ENCODE data around the gene SUPT4H1. TPM values are rescaled to one million over a fixed set of nuclear protein-coding genes. Genes with fewer than 3 reads are reported as not detected.

SUPT4H1 gene
- total RNA-seq, 3 donors from 2014 or later (not counting 1 experiment from before 2014, with no cell fraction given): 55.9 to 68.3 (median 68.1) TPM

DNA sequence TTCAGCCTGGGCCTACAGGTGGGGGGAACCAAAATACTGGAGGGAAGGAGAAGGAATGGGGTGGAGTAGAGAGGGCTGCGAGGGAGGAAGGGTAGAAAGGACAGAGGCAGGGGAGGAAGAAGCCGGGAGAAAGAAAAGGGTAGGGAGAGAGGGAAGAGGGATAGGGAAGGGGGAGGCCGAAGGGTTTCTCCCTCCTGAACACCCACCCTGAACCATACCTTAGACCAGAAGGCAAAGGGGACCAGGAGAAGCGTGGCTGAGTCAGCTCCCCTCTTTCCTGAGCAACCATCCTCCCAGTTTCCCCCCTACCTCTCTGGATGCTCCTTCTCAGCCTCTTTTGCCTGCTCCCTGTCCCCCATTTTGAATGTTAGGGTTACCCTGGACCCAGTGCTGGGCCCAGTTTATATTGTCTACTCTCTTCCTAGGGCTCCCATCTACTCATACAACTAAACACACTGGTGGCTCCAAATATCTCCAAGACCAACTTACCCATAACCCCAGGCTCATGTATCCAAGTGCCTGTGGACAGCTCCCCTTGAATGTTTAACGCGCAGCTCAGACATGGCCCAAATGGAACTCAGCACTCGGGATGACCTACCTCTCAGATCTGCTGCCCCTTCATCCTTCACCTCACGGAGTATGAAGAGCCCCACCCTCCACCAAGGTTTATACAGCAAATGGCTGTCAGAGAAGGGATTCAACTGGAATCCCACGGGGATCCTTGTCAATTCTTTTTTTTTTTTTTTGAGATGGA is 31.3 kb downstream of the SUPT4H1 start:
- no peaks in the 10 kb centered on the region for H3K27me3 Mint-ChIP-seq (ENCODE audit: low read depth in 2 of 2)
- Histone ChIP-seq H3K27ac (ENCODE audit: low read length) (no peak overlapping the region), H3K4me3 (ENCODE audit: low read length) (no peak overlapping the region), H3K9me3 (ENCODE audit: control insufficient read depth, insufficient read depth, low read length) (no peaks in the 10 kb centered on the region), H3K27me3 (ENCODE audit: control insufficient read depth, insufficient read depth, low read length) (no peaks in the 10 kb centered on the region), H3K36me3 (ENCODE audit: control insufficient read depth, insufficient read depth, low read length) (peaks cover 62% of the 10 kb centered on the region), H3K4me1 (ENCODE audit: control insufficient read depth, insufficient read depth, low read length) (peaks cover 64% of the 10 kb centered on the region)
- intact Hi-C loops (cut with micrococcal nuclease): no loop called here
- peaks cover 7% of the 10 kb centered on the region for H3K36me3 Mint-ChIP-seq
- no peaks in the 10 kb centered on the region for H3K9me3 Mint-ChIP-seq
- DNase-seq (no peak), ATAC-seq (no peak)
- WGBS (ENCODE audit: insufficient coverage): 95% methylated on average over 7 of the region's 9 CpGs
- peak overlapping the region; percentile 11 to 70 for H3K27ac Mint-ChIP-seq
- peaks cover 32 to 37% of the 10 kb centered on the region in 2 donors for H3K4me1 Mint-ChIP-seq
- no peak overlapping the region for H3K4me3 Mint-ChIP-seq
- no peak for TF ChIP-seq CTCF (IDR thresholded peaks at IDR 0.05)

GRCh38 chr17:58320163-58320558 is 31.8 kb downstream of the SUPT4H1 start:
- Mint-ChIP-seq H3K36me3 (peaks cover 7% of the 10 kb centered on the region), H3K4me3 (no peak overlapping the region), H3K4me1 (peaks cover 26 to 35% of the 10 kb centered on the region in 2 donors), H3K27ac (peak overlapping the region; percentile 11 to 70), H3K9me3 (no peaks in the 10 kb centered on the region), H3K27me3 (ENCODE audit: low read depth in 2 of 2) (no peaks in the 10 kb centered on the region)
- Histone ChIP-seq H3K9me3 (ENCODE audit: control insufficient read depth, insufficient read depth, low read length) (no peaks in the 10 kb centered on the region), H3K27ac (ENCODE audit: low read length) (no peak overlapping the region), H3K4me3 (ENCODE audit: low read length) (no peak overlapping the region), H3K4me1 (ENCODE audit: control insufficient read depth, insufficient read depth, low read length) (peaks cover 58% of the 10 kb centered on the region), H3K36me3 (ENCODE audit: control insufficient read depth, insufficient read depth, low read length) (peaks cover 67% of the 10 kb centered on the region), H3K27me3 (ENCODE audit: control insufficient read depth, insufficient read depth, low read length) (no peaks in the 10 kb centered on the region)
- ATAC-seq: no peak
- 98% methylated on average over 6 of the region's 7 CpGs for WGBS (ENCODE audit: insufficient coverage)
- intact Hi-C loops (cut with micrococcal nuclease): no loop called here
- no peak for DNase-seq
- TF ChIP-seq CTCF (IDR thresholded peaks at IDR 0.05): no peak

- intact Hi-C loops (cut with micrococcal nuclease): loop anchor here (5.0 kb wide), 1 partner anchor 168 kb away; the partner anchor contains the start of gene HSF5
- TF ChIP-seq CTCF (IDR thresholded peaks at IDR 0.05): no peak
- Histone ChIP-seq H3K27ac (ENCODE audit: low read length) (no peak overlapping the region), H3K36me3 (ENCODE audit: control insufficient read depth, insufficient read depth, low read length) (peaks cover 73% of the 10 kb centered on the region), H3K4me1 (ENCODE audit: control insufficient read depth, insufficient read depth, low read length) (peaks cover 51% of the 10 kb centered on the region), H3K27me3 (ENCODE audit: control insufficient read depth, insufficient read depth, low read length) (no peaks in the 10 kb centered on the region), H3K4me3 (ENCODE audit: low read length) (no peak overlapping the region), H3K9me3 (ENCODE audit: control insufficient read depth, insufficient read depth, low read length) (no peaks in the 10 kb centered on the region)
- H3K27ac Mint-ChIP-seq: peak overlapping the region; percentile 11 to 46
- no peak for DNase-seq
- no peaks in the 10 kb centered on the region for H3K27me3 Mint-ChIP-seq (ENCODE audit: low read depth in 2 of 2)
- H3K4me3 Mint-ChIP-seq: no peak overlapping the region
- peaks cover 7% of the 10 kb centered on the region for H3K36me3 Mint-ChIP-seq
- no peak for ATAC-seq
- 98% methylated on average over 24 of the region's 25 CpGs for WGBS (ENCODE audit: insufficient coverage)
- H3K9me3 Mint-ChIP-seq: no peaks in the 10 kb centered on the region
- H3K4me1 Mint-ChIP-seq: peaks cover 23 to 36% of the 10 kb centered on the region in 2 donors
Observed at GRCh38 chr17:58319173-58320162, 32.5 kb downstream of the SUPT4H1 start.
